GM21390 (cell line): ENCODE measurements around the gene ELAC2.
"Not testable (repeated sequence)": the region's sequence is repeated elsewhere in the genome, so short reads cannot be mapped to it uniquely, and the experiment has no call there.

Experiments
- ATAC-seq: cut with Tn5 transposase; IDR thresholded peaks from one replicate; pipeline ENCODE4 v1.9.1; 2021; ENCODE audit not compliant: unreplicated experiment

ELAC2 gene

DNA sequence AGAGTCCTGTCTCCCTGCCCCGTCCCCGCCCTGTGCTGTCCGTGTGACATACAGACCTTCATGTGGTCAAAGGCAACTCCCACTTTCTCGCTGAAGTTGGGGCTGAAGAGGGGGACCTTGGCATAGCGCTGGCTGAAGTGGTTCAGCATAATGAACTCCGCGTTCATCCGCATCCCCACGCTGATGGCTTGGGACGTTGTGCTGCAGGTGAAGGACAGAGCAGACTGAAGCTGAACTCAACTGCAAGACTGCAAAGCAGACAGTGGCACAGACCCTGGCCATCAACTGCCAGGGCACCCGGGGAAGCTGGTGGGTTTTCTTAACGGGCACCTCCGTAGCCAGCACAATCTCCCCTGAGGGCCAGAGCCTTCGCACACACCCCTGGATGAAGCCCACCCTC, 24.2 kb downstream of the ELAC2 start:
- no peak for ATAC-seq

DNA sequence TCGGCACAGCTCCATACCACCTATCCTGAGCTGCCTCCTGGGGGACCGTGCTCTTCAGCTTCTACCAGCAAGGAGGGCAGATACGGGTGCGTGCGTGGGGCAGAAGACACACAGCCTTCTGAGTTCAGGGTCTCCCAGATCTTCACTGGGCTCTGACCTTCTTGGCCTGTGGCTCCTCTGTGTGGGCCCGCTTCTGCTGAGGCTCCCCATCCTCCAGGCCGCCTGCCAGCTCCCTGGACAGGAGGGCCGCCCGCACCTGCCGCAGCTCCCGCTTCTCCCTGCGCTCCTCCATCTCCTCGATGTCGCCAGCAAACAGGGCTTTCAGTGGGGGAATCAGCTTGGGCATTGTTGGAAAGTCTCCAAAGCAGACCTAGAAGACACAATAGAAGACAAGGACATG, 25.2 kb downstream of the ELAC2 start:
- ATAC-seq, result no peak

DNA sequence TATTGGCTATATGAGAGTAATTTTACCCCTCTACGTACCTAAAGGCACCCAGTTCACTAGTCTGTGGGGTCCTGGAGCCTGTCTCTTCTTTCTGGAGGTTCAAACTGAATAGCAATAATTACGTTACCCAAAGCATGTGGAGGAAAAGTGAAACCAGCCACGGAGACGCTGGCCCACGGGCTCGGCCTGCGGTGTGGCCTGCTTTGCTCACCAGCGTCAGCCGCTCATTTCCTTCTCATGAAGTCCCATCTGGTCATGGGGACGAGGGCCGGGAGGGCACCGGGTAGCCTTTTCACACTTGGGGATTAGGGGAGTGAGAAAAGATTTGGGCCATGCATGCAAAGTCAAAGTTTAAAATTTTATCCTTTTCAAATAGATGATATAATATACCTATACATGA, 26.9 kb downstream of the ELAC2 start:
- ATAC-seq, result no peak

DNA sequence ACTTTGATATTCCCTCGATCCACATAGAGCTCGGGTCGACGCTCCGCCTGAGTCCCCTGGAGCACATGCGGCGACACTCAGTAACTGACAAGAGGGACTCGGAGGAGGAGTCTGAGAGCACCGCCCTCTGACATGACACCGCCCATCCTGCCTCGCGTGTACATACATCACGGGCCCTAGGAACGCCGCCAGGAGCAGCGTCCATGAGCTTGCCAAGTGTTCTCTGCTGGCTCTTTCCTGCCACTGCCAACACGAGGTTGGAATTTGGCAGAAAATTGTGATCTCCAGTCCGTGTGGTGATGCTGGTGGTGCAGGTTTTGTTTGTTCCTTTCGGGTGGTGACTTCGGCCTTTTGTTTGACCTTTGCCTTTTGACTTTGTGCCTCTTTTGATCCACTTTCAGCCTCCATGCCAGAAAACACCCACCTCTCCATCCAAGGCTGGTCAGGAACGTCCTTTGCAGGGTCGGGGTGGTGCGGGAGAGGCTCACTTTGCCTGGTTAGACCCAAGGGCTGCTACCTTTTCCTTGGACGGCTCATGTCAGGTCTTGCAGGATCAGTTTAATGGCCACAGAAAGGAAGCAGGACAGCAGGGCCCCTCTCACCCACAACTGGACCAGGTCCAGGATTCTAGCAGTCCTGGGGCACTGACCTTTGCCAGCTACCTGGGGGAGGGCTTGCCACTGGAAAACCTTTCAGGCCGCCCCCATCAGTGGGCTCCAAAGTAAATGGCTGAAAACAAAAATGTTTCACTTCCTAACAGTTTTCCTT, 27.6 kb downstream of the ELAC2 start:
- ATAC-seq, result no peak

DNA sequence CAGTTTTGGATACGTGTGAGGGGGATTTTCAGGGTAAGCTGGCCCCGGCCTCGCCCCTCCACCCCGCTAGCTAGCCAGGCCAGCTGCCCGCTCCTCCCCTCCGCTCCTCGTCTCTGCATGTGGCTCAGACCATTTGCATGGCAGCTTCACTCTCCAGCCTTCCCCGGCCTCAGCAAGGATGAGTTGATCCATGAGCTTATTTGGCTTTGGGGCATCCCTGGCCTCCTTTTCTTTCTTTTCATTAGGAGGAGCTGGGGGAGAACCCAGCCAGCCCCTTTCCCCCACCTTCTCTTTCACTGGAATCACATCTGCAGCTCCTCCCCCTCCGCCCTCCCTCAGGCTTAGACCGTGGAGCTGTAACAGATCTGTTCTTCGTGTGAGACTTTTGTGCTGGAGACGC, 30.7 kb downstream of the ELAC2 start:
- no peak for ATAC-seq

DNA sequence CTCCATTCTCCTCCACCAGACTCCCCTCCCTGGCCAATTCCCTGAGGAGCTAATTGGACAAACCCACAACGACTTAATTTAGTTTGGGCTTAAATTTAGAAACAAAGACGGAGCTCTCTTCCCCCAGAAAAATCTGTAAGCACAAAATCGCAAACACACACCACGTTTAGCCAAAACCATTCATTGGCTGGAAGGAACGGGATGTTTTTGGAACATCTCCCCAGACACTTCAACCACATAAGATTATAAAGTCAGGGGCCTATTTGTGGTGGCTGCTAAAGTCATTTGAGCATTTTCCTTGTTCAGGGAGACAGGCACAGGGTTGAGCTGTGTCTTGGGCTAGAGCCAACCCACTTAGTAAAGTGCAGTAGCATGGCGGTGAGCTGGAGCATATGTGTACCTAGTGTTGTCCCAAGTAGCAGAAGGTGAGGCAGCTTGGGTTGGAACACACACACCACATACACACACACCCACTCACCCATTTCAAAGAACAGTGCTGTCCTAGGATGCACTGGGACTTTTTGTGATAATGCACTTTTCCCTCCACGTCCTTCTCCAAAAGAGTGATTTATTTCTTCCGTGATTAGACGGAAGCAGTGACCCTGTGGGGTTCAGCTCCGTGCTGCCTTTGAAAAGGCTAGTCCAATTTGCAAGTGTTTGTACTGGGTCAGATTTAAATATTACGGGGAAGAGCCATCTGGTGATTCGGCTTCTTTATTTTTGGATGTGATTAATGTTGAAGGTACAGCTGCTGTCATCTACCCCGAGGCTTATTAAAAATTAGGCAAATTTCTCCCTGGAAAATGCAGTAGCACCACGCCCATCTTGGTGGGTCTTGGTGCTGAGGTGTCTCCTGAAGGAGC, 32.2 kb downstream of the ELAC2 start:
- ATAC-seq, result no peak

DNA sequence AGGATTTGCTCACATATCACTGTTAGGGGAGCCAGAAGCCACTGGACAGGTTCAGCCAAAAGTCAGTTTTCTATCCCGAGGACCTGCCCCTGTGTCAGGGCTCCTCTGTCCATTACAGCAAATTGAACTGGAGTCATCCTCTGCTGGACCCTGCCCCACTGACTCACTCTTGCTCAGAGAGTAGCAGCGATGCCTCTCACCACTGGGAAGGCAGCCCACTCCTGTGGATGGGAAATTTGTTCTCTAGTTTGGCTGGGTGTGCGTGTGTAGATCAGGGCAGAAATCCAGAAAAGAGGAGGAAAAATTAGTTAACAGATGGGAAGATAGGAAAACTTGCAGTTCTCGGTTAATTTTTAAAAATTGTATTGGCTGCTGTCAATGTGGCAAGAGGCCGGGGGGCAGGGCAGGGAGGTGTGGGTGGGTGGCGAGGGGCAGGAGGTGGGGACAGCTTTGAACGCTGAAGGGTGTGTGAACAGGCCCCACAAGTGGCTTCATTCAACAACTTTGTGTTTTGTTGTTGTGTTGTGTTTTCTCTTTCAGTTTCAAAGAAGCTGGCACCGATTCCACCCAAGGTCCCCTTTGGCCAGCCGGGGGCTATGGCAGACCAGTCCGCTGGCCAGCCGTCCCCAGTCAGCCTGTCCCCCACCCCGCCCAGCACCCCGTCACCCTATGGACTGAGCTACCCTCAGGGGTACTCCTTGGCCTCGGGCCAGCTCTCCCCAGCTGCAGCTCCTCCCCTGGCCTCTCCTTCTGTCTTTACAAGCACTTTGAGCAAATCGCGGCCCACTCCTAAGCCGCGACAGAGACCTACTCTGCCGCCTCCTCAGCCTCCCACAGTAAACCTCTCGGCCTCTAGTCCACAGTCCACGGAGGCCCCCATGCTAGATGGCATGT, 33.6 kb downstream of the ELAC2 start:
- ATAC-seq, result no peak

DNA sequence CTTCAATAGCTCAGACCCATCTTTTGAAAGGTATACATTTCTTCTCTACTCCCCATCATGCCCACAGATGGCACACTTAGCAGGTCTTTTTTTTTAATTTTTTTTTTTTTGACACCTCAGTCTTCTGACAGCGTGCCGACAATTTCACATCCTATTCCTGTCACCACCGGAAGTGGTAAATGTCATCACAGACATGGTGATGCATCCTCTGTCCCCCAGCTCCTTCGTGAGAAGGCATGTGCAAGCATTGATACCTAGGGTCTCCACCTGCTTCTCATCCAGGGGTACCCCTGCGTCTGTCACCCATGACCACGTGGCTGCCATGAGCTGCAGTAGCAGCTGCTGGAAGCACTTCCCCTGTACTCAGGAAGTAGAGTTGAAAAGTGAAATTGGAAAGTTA, 35.6 kb downstream of the ELAC2 start:
- ATAC-seq, result no peak

DNA sequence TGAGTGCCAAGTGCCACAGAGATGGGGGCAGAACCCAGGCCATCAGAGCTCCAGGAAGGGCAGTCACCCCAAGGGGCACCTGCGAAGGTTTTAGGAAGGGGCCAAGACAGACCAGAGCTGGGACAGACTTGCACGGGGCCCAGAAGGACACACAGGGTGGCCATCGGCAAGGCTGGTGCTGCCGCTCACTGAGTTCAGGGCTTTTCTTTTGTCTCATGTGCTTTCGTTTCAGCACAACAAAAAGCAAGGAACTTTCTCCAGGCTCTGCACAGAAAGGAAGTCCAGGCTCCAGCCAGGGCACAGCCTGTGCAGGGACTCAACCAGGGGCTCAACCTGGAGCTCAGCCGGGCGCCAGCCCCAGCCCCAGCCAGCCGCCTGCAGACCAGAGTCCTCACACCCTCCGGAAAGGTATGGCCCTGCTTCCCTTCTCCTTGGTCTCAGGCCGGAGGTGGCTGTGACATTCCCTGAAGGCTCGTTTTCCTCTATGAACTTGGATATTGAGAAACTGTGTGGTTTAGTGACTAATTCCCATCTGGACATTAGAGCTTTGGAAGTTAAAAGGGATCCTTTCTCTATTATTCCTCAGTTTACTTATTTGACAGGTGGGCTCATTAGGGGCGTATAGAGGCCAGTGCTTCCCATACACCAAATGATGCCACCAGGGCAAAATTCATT, 37.9 kb downstream of the ELAC2 start:
- no peak for ATAC-seq

DNA sequence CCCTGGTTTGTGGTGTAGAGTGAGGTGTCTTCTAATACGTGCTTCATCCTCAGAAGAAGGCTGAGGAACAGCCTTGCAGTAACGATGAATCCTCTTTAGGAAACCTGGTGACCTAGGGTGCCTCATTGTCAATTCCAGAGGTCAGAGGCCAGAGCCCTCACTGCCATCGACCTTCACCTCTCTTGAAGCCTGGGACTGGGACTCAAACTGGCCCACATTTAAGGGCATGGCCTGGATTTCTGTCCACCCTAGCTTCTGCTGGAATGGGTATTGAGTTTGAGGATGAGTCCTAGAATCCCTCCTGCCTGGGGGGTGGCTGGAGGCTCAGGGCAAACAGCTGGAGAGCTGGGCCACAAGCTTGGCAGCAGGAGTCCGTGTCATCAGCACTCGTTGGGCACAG, 38.6 kb downstream of the ELAC2 start:
- no peak for ATAC-seq

DNA sequence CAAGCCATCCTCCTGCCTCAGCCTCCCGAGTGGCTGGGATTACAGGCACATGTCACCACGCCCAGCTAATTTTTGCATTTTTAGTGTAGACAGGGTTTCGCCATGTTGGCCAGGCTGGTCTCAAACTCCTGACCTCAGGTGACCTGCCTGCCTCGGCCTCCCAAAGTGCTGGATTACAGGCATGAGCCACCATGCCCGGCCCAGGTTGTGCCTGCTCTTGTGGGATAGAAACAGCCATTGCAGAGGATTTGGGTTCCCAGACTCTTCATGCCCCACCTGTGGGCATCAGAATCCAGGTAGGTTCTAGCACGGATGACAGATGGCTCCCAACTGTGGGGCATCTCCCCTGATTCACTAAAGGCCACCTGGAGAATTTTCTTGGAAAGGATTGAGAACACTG, 39.0 kb downstream of the ELAC2 start:
- not testable (repeated sequence) for ATAC-seq

DNA sequence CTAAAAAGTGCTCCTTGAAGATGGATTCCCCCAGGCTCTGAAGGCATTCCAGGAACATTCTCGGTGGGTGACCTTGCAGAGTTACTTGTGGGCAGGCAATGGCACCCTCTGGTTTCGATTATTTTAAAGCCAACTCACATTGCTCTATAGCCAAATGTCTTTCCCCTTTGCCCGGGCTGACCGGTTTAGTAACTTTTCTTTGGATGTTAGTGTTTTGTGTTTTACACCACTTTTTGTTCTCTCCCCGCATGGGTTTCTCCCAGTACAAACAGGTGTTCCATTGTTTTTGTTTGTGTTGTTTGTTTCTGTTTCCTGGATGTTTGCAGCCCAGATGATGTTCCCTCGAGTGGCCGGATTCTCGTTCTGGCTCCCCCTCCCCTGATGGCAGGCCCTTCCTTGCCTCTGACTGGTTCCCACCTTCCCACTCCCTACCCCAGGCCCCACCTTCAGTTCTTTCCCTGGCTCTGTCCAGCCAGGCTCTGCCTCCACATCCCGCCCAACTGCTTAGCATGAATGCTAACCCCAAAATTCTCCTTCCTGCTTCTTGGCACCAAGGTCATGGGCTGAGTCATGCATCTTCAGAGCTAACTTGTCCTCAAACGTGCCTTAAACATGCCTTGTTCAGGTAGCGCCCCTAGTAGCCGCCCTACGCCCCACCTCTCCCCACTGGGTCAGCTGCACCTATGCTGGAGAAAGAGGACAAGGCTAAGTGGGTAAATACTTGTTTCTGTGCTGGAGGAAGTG, 40.6 kb downstream of the ELAC2 start:
- no peak for ATAC-seq

DNA sequence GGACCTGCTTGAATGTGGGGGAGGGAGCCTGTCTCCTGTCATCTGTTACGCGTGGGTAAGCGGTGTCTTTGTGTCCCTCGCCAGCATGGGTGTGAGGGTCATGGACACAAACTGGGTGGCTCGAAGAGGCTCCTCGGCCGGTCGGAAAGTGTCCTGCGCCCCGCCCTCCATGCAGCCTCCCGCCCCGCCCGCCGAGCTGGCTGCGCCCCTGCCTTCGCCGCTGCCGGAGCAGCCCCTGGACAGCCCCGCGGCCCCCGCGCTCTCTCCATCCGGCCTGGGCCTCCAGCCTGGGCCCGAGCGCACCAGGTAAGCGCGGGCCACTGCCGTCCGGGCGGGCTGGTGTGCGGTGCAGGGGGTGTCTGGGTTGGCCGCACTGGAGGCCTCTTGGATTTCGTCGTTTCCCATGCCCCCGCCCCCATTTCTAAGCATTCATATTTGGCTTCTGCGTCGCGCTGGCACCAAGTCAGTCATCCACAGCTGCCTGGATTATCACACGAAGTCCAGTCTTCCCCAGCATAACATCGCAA, 43.8 kb downstream of the ELAC2 start:
- no peak for ATAC-seq

DNA sequence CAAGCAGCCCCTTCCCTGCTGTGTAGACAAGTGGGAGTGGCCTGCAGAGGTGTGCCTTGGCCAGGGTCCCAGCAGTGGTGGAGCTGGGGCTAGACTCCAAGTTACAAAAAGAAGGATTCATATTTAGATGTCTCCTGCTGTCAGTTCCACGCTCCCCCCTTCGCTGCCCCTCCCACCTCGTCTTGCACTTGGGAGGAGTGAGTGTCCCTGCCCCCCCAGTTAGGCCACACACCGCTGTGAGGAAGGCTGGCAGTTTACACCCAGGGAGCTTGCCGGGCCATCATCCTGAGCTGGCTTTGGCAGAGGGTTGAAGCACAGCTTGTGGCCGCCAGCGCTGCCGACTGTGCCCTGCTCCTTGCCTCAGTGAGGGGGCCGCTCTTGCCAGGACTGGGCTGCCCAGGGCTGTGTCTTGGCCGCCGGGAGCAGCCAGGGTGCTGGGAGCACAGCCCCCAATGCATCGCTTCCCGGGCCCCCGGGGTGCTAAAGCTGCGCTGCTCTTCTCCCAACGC, 44.3 kb downstream of the ELAC2 start:
- ATAC-seq, result no peak

DNA sequence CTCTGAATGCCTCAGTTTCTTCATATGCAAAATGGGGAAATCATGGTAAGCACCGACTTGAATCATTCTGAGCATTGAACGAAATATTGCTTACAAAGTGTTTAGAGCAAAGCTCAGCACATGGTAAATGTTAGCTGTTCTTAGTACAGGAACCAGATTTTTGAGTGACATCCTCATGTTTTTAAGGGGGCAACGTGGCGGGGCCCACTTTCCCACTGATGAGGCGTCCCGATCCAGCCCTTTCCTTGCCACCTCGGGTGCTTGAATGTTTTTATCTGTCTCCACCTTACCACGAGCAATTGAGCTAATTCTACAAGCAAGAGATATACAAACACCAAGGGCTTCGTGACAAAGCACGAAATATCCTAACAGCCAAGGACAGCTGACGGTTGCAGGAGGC, 49.9 kb downstream of the ELAC2 start:
- ATAC-seq, result no peak

DNA sequence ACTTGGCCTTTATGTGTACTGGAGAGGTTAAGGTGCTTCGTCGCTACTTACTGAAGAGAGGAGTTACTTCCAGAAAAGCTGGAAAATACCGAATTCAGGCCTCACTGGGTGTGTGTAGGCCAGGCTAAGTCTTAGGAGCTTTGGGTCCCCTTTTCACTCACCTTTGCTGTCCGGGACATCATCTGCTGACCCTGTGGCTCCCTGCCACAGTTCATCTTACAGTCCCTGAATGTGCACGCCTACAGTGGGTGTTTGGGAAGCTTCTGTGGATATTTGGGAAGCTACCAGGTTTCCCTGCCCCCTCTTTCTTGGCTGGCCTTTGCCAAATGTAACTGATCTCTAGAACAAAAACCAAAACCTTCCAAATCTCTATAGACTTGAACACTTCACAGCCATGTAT, 51.4 kb downstream of the ELAC2 start:
- no peak for ATAC-seq

DNA sequence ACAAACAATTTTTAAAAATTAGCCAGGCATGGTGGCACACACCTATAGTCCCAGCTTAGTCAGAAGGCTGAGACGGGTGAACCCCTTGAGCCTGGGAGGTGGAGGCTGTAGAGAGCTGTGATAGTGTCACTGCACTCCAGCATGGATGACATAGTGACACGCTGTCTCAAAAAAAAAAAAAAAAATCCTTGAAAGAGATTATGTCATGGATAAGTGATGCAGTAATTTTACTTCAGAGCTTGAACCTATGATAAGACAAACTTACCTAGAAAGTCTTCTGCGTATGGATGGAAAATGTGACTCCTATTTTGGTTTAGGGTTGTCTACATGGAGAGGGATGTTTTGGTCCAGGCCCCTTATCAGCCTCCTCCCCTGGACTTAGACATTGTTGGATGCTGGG, 51.8 kb downstream of the ELAC2 start:
- ATAC-seq, result no peak

DNA sequence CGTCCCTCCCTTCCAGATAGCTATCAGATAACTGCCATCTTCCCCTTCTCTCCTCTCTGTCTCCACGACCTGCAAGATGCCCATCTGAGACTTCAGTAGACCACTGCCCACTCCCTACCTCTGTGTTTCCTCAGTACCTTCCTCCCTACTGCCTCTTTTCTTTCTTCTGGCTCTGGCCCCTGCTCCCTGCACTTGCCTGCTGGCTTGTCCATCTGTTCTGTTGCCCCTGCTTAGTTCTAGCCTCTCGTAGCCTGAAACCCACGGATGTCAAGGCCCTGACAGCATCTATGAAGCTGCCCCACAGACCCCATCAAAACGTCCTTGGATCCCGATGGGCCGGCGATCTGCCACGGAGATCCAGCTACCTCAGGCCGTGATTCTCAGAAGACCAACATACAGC, 53.0 kb downstream of the ELAC2 start:
- no peak for ATAC-seq

DNA sequence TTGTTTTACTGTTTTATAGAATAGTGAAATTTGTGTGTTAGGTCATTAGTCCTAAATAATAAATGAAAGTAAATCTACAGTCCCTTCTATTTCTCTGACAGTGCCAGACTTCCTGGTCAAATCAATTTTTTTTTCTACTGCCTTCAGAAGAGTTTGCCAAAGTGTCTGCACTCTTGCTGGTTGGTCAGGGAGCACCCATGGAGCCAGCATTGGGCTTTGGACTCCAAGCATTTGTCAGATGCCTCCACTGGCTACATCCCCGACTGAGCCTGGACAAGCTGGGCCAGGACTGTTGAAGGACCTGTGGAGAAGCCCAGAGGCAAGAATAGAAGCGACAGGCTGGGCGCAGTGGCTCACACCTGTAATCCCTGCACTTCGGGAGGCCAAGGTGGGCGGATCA, 53.7 kb downstream of the ELAC2 start:
- no peak for ATAC-seq

DNA sequence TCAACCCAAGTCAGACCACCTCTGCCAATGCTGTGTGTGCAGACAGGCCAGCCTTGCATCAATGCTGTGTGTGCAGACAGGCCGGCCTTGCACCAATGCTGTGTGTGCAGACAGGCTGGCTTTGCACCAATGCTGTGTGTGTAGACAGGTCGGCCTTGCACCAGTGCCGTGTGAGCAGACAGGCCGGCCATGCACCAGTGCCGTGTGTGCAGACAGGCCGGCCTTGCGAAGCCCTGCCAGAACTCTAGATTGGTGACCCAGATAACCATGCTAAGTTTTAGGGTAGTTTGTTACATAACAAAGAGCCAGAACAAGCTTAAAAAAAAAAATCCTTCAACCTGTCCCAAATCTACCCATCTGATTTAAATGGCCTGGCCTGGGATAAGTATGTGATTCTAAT, 54.3 kb downstream of the ELAC2 start:
- no peak for ATAC-seq
